NOMO-1 (cell line): ENCODE measurements around the gene GMCL2.
"Not testable (repeated sequence)": the region's sequence is repeated elsewhere in the genome, so short reads cannot be mapped to it uniquely, and the experiment has no call there.

Experiments used
- DNase-seq, 2 experiments: peaks; one replicate each; lab custom pipeline; 2025; ENCODE audit not compliant: unreplicated experiment in 2 of 2; lab: John Stamatoyannopoulos, UW

GMCL2 gene

GRCh38 chr5:178187014-178187413, at the start of gene GMCL2:
Gene GMCL2, minus strand, starts transcription at chr5:178187371. Its CDS starts 72 bp downstream, at chr5:178187299.
- no peak for DNase-seq

- no peak for DNase-seq
These were observed 49.5 kb upstream of the GMCL2 start for GRCh38 chr5:178236679-178237078.

- DNase-seq, result no peak
These were observed 49.0 kb upstream of the GMCL2 start for GRCh38 chr5:178236126-178236525.

GRCh38 chr5:178235588-178235974, 48.4 kb upstream of the GMCL2 start:
- DNase-seq, result no peak

- DNase-seq, result peak; percentile 36 to 61
These were observed 47.8 kb upstream of the GMCL2 start for GRCh38 chr5:178234750-178235587.

- DNase-seq, result no peak
These were observed 47.1 kb upstream of the GMCL2 start for GRCh38 chr5:178234121-178234749.

GRCh38 chr5:178232920-178233429, 45.8 kb upstream of the GMCL2 start:
- no peak for DNase-seq

GRCh38 chr5:178232124-178232919, 45.2 kb upstream of the GMCL2 start, which contains the start of gene PHYKPL:
Gene PHYKPL, minus strand, starts transcription at chr5:178232802. Its CDS starts 252 bp downstream, at chr5:178232550.
- DNase-seq, result peak; percentile 63 to 71

- DNase-seq, result no peak
These were observed 44.5 kb upstream of the GMCL2 start for GRCh38 chr5:178231539-178232123.

- DNase-seq, result no peak
These were observed 43.8 kb upstream of the GMCL2 start for GRCh38 chr5:178230879-178231538.

- DNase-seq, result no peak
These were observed 42.7 kb upstream of the GMCL2 start for GRCh38 chr5:178229861-178230260.

- not testable (repeated sequence) for DNase-seq
These were observed 41.9 kb upstream of the GMCL2 start for GRCh38 chr5:178229111-178229510.

GRCh38 chr5:178228609-178229008, 41.4 kb upstream of the GMCL2 start:
- no peak for DNase-seq

GRCh38 chr5:178227929-178228328, 40.8 kb upstream of the GMCL2 start:
- DNase-seq, result no peak

GRCh38 chr5:178227138-178227659, 40.0 kb upstream of the GMCL2 start:
- no peak for DNase-seq

GRCh38 chr5:178225174-178225573, 38.0 kb upstream of the GMCL2 start:
- no peak for DNase-seq

- no peak for DNase-seq
These were observed 37.2 kb upstream of the GMCL2 start for GRCh38 chr5:178224403-178224802.

- no peak for DNase-seq
These were observed 36.7 kb upstream of the GMCL2 start for GRCh38 chr5:178223828-178224335.

- DNase-seq, result no peak
These were observed 36.1 kb upstream of the GMCL2 start for GRCh38 chr5:178223196-178223773.
